SH-SY5Y (cell line): Measurements from ENCODE around the gene CADM2.

ENCODE experiments used
- GATA2 ChIP-seq: IDR thresholded peaks from 2 replicates; pipeline ENCODE4 v1.6.1; 2011; ENCODE audit warnings: mild to moderate bottlenecking, low read depth, low read length
- GATA3 ChIP-seq: IDR thresholded peaks from 2 replicates; pipeline ENCODE4 v1.6.1; 2011; ENCODE audit warnings: low read depth, mild to moderate bottlenecking, low read length, moderate library complexity

Gene CADM2

DNA sequence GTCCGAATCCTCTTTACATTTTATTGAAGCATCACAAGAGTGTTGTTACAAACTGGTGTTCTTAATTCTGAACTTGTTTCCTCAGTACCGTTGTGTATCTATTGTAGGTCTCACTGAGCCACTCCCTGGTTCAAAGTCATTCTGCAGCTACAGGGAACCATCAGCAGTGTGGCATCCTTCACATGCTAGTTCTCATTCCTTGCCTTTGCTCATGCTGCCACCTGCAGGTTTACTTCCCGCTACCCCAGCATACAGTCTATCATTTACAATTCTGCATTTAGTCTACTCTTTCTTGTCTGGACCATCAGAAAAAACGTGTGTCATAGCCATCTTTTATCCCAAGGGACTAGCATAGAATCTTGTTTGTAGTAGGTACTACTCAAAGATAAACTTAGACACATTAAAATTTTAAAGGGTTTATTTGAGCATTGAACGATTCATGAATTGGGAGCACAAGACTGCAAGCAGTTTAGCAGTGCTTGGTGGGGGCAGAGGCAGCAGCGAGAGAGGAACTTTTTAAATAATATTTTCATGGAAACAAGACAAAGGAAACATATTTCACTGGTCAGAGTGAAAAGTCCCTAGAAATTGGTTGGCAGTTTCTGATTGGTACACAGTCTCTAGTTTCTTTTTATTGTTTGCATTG, 402.1 kb downstream of the CADM2 start:
- TF ChIP-seq GATA3: no peak
- no peak for TF ChIP-seq GATA2

DNA sequence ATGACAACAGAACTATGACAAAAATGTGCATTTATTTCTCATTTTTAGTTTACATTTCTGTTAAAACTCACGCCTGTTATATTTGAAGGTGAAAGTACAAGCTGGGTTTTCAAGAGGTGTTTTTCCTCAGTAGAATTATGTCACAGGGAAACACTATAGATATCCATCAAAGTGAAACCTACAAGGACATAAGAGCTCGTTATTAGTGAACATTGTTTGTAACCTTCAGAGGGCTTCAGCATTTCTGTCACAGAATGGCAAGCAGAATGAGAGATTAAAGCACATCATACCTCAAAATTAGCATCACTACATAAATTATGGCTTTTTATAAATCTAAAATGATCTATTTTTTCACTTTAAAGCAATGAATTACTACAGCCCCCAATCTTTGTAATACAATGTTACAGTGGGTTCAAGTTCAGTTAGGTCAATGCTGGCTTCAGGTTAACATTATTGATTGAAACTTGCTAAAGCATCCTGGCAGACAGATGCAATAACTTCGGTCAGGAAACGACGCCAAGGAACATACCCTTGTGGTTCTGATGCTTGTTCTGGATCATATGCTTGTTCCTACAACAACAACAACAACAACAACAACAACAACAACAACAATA, 405.6 kb downstream of the CADM2 start:
- no peak for TF ChIP-seq GATA2
- TF ChIP-seq GATA3: no peak

DNA sequence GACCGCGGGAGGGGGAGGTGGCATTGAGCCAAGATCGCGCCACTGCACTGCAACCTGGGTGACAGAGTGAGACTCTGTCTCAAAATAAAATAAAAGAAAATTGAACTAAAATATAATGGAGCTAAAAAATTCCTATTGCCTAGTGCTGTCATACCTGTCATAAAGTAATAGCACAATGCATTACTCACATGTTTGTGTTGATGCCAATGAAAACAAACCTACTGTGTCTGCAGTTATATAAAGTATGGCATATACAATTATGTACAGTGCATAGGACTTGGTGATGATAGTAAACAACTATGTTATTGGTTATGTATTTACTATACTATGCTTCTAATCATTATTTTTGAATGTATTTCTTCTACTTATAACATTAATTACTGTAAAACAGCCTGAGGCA, 411.6 kb downstream of the CADM2 start:
- TF ChIP-seq GATA3 (no peak), GATA2 (no peak)

DNA sequence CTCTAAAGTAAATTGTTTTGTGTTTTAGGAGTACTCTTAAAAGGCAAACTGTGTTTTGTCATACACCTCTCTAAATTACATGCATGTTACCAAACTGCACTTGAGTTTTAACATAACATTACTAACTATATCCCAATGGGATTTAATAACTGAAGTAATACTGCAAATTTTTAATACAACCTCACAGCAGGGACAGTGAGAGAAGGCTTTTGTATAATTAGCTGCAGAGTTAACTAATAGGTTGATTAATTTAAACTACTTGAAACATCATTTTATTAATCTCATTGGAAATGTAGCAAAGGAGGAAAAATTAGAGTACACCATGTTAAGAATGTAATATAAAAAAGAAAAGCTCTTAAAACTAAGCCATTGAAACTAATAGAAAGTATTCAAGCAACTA, 417.3 kb downstream of the CADM2 start:
- TF ChIP-seq GATA2 (no peak), GATA3 (no peak)

DNA sequence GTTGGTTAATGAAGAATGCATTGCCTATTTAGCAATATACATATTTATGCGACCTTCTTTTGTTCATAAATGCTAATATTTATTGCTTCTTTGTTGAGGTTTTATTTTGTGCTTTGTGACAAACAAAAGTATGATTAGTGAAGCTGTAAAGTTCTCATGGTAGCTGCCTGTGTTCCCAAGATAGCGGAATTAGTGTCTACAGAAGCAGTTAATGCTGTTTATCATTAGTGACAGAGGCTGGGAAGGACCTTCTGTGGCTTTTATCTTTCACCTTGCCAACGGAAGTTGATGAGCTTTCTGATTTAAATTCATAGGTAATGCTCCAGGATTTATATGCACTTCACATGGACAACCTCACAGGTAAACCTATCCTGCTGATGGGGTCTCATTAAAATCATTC, 418.3 kb downstream of the CADM2 start:
- TF ChIP-seq GATA3 (no peak), GATA2 (no peak)

DNA sequence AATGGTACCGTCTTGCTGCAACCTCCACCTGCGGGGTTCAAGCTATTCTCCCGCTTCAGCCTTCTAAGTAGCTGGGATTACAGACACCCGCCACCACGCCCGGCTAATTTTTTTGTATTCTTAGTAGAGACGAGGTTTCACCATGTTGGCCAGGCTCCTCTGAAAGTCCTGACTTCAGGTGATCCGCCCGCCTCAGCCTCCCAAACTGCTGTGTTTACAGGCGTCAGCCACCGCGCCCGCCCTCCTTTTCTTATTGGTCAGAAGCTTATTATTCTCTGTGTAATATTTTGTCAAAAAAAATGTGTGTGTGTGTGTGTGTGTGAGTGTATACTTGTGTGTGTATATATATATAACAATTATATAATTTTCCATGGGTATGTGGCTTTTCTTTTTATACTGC, 425.6 kb downstream of the CADM2 start:
- TF ChIP-seq GATA2: no peak
- no peak for TF ChIP-seq GATA3

DNA sequence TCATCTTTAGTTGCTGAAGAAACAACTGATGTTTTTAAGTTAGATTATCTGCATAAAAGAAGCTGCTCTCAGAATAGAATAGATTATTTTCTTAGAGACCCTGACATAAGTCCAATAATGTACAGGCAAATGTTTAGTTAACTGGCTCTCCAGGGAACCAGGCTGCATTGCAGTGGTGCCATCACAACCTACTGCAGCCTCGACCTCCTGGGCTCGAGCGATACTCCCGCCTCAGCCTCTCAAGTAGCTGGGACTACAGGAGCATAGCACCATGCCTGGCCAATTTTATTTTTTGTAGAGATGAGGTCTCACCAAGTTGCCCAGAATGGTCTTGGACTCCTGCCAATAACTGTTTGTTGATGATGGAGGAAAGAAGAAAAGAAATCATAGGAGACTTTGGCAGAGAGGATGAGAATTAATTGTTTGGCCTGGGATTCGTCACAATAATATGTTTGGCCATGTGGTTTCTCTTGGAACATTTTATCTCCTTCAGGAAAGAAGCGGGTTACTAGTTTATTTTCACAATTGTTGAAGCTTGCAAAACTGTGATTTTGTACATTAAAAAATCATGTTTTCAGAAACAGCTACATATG, 429.2 kb downstream of the CADM2 start:
- no peak for TF ChIP-seq GATA3
- no peak for TF ChIP-seq GATA2

DNA sequence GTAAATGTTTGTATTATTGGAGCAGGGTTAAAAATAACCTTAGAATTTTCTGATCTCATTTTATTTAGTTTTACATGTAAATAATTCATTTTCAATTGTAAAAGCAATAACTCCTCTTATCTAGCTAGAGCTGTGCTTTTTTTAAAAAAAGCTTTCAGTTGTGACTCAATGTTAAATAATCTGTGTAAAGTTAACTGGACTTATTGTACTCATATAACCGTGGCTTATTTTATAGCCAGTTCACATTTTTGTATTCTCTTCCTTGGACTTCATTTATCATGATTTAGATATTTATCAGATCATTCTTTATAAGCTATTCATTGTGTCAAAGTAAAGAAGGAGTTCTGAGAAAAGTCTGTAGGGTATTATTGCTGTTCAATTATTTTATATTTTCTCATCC, 435.6 kb downstream of the CADM2 start:
- TF ChIP-seq GATA3 (no peak), GATA2 (no peak)

DNA sequence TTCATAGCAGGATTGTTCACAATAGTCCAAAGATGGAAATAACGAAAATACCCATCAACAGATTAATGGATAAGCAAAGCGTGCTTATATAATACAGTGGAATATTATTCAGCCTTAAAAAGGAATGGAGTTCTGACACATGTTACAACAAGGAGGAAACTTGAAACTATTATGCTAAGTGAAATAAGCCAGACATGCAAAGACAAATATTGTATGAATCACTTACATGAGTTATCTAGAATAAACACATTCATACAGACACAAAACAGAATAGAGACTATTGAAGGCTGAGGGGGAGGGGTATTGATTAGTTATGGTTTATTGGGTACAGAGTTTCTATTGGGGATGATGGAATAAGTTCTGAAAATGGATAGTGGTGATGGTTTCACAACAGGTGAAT, 438.6 kb downstream of the CADM2 start:
- no peak for TF ChIP-seq GATA3
- TF ChIP-seq GATA2: no peak

DNA sequence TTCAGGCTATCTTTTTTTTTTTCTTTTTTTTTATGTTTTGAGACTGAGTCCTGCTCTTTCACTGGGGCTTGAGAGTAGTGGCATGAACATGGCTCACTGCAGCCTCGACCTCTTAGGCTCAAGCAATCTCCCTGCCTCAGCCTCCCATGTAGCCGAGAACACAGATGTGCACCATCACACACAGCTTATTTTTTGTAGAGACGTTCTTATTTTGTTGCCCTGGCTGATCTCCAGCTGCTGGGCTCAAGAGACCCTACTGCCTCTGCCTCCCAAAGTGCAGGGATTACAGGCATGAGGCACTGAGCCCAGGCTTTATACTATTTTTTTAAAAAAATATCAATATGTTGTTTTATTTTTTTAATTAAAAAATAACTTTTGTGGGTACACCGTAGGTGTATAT, 467.3 kb downstream of the CADM2 start:
- TF ChIP-seq GATA3: no peak
- TF ChIP-seq GATA2: no peak

DNA sequence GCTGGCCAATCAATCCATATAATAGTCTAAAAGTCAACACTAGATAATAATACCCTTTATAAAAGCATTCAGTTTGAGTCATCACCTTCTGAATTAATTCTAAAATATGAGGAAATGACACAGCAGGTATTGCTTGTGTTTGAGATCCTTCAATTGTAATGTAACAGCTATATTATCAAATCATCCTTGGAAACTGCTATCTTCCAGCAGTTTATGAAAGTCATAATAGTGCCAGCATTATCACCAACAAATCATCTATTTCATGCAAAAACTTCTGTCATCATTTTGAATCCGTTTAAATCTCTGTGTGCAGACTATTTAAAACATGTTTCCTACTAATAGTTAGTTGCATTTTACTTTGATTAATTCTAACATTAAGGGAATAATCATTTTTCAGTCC, 468.7 kb downstream of the CADM2 start:
- TF ChIP-seq GATA2 (no peak), GATA3 (no peak)

DNA sequence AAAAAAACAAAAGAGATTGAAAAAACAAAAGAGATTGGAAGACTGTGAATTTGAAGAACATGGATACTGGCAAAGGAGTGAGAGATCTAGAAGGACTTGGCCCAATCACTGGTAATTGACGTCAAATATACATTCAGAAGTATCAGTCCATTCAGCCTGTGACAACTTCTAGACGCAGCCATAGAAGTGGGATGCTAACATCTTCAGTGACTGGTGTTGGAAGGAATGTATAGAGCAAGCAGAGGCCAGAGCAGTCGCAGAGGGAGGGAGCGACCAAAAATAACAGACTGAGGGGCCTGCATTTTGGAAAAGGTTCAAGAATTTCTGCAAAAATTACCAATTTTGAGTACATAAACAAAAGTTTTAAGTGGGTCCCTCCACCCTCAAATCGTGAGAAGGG, 473.3 kb downstream of the CADM2 start:
- no peak for TF ChIP-seq GATA2
- TF ChIP-seq GATA3: no peak

DNA sequence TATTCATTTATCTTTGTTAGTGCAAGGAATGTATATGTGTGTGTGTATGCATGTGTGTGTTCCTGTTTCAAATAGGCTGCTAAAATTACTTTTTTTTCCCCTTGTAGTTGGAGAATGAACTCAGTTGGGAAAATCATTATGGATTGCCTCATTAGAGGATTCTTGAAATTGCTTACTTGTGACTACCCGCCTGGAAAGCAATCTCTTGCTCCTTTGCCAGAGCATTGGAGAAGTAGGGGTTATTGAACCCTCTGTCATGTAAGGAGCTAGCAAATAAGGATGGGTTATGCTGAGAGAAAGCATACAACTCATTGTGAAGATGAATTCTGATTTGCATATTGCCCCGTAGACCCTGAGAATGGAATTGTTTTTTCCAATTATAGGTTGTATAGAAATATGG, 474.5 kb downstream of the CADM2 start:
- TF ChIP-seq GATA3 (no peak), GATA2 (no peak)

DNA sequence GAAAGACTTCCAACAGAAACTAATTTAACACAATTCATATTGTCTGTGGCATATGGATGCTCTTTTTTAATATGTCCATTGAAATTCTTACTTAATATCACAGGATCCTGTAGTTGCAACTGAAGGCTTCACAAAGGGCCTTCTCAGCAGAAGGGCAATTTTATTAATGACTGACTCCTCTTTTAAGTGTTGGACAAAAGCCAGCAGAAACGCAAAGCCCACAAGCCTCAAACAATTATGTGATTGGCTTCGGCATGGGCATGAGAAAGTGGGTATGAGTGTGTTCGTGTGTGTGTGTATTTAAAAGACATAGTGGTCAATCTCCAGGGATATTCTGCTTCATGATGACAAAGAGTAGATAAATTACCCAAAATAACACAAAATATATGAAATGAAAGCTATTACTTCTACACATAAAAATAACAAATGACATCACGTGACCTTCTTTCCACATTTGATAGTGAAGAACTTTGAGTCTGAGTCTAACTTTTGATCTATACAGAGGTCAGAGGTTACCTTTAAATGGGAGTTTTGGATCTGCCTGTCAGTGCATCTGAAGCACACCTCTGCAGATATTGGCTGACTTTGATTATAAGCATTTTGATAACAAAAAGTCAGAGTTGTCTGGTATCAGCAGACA, 496.9 kb downstream of the CADM2 start:
- TF ChIP-seq GATA3 (no peak), GATA2 (no peak)

DNA sequence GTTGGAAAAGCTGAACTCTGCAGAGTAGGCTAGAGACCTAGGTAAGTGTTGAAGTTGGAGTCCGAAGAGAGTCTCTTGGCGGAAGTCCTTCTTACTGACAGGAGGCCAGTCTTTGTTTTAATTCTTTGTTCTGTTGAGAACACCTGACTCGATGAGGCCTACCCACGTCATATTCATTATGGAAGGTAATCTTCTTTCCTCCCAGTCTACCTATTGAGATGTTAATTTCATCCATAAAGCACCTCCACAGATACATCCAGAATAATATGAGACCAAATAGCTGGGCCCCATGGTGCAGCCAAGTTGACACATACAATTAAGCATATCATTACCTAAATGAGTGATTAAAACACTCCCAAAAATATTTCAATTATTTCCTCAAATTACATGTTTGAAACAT, 515.5 kb downstream of the CADM2 start:
- TF ChIP-seq GATA2: no peak
- no peak for TF ChIP-seq GATA3
